GM19452 (cell line): ENCODE measurements around the gene COL4A6.

ENCODE experiments used
- ATAC-seq: cut with Tn5 transposase; IDR thresholded peaks from one replicate; pipeline ENCODE4 v1.9.1; 2021; ENCODE audit not compliant: unreplicated experiment

The COL4A6 gene

DNA sequence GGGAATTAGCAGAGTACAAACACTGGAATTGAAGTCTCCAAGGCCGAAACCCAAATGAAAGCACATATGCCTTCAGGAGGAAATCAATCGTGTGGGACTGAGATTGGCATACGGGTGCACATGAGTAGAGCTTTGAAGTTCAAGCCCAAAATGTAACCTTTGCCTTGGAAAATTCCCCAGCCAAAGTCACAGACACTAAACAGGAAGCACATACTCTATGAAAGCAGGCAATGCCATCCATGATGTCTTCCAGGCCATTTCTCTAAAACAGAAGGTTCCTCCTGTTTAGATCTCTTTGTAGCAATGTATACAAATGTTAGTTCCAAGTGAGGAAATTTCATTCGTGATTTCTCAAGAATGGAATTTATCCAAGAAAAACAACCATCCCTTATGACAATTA lies 162.5 kb downstream of the COL4A6 start:
- ATAC-seq, result no peak

DNA sequence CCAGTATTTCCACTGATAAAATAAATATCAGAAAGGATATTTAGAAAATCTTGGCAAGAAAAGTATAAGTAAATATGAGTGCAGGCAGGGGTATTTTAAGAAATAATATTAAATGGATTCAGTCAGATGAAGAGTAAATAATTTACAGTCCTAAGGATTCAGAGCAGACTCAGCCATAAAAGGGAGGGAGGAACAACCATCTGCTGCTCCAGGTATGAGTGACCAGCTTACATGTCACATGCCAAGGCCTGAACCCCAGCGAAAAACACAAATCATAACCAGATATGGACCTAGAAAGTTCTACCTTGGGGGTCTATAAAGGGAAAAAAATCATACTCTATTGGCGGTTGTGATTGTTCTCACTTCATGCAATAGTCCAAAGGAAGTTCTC lies 166.8 kb downstream of the COL4A6 start:
- ATAC-seq, result peak; percentile 63

DNA sequence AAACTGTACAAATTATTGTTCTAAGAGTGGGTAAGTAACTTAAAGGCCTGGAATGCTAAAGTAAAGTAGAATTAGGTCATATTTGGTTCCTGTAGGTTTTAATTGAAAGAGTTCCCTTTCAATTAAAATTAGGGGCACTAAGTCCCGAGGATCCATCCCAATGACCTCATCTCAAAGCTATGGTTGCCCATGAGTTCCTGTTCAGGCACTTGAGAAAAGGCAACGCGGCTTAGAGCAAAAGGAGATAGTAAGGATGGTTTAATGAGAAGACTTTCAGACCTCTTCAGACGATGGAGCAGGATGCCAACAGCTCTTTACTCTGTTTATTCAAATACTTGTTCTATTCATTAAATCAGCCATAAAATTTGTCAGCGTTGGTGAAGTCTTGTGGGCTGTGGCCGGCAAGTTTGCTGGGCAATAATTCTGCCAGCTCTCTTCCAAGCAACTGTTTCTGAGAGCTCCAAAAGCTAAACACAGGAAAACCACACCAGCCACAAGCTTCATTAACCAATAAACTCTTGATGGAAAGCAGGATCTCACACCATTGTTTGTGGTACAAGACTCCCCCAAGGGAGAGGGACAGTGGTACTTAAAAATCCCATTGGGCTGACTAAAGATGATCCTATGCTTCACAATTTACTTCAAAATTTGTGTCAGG lies 167.4 kb downstream of the COL4A6 start:
- ATAC-seq, result peak; percentile 73

DNA sequence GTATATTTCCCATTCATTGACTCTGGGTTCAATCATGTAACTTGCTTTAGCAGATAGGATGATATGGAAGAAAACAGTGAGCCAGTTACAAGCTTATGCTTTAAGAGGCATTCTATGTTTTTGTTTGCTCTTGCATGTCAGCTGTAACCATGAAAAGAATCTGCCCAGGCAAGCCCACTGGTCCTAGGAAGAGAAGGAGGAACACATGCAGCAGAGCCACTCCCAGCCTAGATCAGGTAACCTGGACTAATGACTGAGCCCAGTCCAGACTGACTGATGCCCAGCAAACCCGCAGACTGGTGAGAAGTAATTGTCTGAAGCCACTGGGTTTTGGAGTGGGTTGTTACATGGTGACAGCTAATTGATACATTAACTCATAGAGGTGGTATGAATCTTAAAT lies 167.9 kb downstream of the COL4A6 start:
- no peak for ATAC-seq

DNA sequence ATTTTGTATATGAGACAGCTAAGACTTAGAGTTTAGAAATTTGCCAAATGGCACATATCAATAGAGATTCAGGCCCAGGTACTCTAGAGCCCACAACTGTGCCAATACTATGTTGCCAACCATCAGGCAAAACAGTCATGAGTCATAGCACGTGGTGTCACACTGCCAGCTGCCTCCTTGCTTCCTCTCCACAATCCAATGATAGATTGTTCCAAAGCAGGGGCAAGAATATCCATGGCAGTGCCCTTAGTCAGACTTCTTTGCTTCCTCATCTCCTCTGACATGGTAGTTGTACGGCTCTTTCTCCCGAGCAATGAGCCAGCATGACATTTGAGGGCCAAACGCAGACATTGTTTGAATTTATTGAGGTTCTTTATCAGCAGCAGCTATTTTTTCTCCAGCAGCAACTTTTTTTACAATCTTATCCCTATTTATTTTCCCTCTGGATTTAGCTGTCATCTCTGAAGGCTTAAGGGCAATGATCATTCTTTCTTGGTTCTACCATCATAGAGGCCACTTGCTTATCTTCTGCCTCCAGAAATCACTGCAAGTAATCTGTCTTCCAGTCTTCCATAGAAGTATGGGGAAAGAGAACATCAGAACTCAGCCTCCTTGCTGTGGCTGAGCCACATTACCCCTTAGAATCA lies 169.7 kb downstream of the COL4A6 start:
- no peak for ATAC-seq

DNA sequence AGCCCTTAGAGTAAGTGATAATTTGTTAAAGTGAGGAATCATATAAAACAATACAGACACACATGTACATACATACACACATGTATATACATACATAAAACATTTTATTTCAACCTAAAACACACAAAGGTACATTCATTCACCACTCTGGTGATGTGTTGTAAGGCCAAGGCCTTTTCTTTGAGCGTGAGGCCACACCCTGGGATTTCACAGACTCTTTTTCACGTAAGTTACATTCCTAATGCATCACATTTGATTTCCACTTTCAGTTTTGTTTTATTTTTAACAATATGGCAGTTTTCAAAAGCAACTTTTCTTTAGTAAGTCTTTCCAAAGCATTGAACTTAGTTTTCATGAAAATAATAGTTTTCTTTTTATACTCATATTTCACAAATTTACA lies 170.7 kb downstream of the COL4A6 start:
- no peak for ATAC-seq

DNA sequence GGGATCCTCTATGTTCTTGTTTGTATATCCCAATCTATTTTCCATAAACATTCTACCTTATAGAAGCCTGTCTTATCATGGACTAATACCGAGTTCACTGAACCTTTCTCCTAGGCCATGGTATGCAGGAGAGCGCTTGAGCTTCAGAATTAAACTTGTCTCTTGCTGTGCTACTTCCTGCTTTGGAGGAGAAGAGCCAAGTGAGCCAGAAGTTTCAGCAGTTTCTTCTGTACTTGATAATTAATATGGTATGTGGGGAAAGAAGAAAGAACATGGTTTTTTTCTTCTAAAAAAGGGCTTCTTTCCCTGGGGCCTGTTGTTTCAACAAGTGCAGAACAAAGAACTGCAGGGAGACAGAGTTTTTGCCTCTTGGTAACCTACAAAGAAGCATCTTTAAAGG lies 173.8 kb downstream of the COL4A6 start:
- no peak for ATAC-seq

DNA sequence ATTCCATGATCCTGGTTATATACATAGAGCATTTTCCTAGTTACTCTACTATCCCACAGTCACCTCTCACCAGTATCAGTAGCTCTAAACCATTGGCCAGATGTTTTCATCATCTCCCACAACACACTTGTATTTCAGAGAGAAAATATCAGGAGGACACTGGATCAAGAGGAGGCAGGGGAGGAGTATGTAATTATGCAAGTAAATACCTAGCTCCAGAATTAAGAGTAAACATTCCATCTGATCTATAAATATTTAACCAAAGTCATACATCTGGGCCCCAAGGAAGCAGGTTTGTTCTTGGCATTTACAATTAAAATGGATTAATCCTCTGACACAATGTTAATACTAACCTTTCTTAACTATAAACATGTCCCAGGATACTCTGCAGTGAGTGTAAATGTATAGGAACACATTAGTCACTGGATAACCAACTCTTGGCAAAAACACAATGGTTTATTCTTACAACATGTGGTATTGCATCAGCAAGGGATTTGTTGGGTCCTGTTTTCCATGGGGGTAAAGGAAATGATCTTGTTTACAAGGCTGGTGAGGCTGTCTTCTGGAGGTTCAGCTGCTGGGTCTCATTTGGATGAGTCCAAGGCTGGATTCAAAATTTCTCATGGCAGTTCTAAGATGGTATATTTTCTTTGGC lies 176.5 kb downstream of the COL4A6 start:
- ATAC-seq, result no peak

DNA sequence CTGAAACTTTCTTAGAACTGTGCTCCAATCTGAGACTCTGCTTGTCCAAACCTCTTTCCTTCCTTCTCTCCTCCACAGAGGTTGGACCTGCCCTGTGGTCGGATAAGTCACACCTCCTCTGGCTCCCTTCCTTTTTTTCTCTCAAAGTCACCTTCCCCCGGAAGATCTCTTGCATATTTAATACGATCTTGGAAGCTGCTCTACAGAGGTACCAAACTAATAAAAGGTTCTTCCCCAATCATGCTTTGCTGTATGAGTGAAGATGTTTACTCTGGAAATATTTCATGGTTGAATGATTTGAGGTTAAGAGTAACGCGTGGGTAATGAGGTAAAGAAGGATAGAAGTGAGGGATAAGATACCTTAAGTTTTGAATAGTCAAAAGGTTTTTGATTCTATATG lies 180.7 kb downstream of the COL4A6 start:
- no peak for ATAC-seq

DNA sequence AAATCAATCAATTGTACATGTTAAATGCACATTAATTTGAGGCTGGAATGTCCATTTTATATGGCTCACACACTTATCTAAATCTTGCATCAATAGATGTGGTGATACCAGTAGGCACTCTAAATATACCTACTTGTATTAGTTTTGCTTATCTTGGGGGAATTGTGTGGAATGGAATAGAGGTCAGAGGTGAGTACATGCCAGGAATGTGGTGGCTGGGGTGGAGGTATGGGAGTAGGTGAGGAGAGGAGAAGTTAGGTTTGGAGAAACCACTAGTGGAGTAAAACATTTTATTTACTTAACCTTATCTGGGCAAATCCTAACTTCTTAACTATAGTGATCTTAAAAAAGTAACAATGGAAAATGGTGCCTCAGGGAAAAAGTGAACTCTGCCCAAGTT lies 183.6 kb downstream of the COL4A6 start:
- no peak for ATAC-seq

DNA sequence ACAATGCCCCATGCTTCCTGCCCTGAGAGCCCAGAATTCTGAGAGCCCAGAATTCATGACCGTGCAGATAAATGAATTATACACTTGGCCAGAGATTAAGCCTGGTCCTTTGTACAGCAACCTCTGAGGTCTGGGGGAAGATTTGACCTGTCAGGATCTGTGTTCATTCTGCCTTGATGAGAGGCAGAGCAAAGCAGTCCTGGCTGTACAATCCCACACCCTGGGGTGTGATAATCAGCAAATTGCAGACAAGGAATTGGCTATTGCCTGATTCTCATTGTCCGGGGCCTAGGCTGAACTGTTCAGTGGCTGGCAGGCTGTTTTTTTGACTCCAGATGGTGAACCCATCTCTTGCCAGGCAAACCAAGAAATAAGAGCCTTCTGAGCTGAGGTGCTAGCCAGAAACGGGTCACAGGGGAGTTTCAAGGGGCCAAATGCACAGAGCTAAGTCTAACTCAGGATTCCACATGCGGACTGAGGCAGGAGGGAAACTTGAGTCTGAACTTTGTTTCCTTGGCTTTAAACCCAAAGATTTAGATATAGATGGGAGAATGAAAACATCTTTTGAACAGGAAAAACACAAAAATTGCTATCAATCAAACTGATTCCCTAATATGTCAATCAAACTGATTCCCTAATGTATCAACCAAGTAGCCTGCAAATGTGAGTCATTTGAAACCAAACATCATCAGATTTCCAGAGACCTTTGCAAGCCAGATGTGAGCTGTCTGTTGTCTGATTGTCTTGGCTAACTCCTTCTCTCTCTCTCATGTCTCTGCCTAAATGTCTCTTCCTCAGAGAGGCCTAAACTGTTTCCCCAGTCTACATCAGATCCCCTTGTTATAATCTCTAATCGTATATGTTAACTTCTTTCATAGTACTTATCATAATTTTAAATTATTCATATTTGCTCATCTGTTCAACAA lies 187.3 kb downstream of the COL4A6 start:
- ATAC-seq, result no peak

DNA sequence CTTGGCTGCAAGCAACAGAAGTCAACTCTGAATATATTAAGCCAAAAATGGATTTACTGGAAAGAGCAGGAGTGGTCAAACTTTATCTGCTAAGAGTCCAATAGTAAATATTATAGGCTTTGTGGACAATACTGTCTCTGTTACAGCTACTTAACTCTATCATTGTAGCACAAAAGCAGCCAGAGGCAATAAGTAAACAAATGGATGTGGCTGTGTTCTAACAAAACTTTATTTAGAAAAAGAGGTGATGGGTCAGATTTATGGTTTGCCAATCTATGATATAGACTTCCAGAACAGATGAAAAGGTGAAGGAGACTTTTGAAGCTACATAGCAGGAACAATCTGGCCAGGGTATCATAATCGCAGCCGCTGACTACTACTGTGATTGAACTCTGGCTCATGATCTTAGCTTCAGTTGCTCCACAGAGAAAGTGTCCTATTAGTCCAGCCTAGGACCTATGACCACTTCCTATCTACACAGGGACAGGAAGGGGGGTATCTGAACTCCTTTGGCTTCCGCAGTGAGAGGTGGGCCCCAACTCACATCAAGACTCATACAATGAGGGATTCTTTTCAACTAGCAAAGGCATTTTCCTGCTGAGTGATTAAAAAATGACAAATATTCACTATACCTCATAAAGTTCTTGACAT lies 191.8 kb downstream of the COL4A6 start:
- no peak for ATAC-seq

DNA sequence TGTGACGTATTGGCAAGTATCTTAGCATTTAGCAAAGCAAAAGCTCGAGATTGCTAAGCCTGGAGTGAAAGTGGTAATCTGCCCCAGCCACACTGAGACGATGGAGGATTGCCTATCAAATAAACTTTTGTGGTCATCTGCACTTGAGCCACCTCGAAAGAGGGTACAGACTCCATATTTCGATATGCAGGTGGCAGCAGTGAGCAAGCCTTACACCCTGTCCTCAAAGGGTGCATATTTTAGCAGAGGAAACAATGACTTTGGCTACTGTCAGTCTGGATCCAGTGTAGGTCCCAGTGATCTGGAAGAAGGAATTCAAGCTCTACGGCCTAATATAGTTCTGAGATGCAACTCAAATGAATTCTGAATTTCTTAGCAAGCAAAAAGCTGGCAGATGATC lies 192.8 kb downstream of the COL4A6 start:
- ATAC-seq, result no peak

DNA sequence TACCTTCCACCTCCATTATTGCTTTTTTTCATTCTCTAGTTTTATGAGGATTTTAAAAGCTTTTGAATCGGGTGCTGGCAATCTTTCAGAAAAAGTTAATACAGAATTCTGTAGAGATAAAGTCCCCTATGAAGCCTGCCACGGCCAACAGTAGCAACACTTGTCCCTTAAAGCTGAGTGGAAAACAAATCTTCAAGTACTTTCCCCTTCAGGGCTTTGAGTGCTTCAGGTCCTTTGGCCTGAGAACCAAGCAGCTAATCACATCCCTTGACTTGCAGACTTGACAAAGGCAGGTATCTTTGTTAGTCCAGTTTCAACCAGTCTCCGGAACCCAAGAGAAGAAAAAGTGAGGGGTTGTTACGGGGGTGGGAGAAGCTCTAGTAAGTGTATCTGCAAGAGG lies 202.2 kb downstream of the COL4A6 start:
- ATAC-seq, result no peak

DNA sequence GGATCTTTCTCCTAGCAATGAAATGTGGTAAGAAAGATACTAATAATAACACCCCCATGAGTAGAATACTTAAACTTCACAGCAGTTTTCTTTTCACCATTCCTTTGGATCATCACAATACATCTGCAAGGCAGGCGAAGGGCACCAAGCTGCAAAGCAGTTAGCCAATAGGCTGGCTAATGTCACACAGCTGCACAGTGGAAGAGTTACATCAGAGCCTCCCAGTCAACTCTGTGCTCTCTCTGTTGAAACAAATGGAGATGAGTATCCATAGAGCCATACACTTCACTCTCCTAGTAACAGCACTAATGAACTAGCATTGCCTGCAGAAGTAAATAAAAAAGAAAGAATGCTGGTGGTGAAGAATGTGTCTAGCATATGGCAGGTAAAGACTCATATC lies 207.6 kb downstream of the COL4A6 start:
- no peak for ATAC-seq

DNA sequence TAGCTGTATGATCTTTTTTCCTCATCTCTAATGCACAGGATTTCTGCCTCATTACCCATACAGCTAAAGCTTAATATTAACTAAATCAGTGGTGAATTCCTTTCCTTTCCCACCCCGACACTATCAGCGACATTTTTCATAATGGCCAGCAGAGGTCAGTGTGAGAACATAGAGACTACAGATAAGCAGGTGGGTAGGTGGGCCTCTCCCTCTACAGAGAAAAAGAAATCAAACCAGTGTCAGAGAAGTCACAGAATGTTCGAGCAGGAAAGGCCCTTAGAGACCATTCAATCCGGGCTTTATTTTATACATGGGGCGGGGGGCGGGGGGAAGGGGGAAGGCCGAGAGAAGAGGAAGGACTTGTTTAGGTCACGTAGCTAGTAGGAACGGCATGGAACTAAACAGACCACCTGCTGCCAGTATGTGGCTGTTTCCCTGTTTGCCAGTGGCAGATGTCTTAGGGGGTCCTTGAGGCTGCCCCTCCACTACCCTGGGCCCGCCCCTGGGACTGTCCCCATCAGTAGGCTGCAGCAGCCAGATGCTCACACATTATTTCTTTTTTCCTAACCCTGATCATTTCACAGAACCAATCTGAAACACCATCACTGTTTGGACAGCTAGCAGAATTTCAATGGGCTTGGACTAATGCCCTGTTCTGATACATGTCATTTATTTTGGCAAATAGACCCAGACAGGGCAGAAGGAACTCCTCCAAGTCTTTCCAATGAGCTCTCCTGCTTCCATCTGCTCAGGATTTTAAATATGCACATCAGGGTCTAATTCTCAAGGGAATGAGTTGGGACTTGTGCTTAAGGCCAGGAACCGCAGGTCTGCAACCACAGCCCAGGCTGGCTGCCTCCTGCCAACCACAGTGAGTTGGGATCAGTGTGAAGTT lies 213.2 kb downstream of the COL4A6 start:
- peak; percentile 68 for ATAC-seq

DNA sequence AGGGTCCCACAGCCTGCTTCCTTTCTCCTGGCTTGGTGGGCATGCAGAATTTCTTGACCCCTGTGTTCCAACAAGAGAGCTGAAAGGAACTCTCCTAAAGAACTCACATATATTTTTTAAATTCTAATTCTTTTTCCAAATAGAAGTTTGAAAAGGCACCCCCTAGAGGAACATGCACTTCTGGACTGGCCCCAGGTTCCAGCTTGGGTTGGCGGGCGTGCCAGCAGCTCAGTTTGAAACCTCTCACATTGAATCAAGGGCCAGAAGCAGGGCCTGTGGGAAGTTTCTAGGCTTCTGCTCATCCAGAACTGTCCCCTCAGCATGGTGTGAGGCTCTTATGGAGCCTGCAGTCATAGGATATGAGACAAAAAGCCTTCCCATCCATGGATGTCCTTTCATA lies 214.0 kb downstream of the COL4A6 start:
- ATAC-seq, result peak; percentile 26

DNA sequence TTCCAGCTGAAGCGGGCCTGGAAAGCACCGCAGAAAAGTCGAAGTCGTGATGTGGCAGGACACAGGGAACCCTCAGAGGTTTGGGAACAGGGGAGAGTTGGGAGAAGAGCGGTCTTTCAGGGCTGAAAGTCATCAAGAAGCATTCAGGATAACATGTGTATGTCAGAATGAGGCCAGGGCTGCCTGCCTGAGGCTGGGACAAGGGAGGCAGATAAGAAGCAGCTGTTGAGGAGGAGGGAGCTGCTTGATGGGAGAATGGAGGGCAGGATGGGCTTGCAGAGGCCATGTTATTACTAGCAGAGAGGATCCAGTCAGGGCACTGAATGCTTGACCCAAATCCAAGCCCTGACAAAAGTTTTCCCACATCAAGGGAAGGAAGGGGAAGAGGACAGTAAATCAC lies 214.6 kb downstream of the COL4A6 start:
- ATAC-seq, result no peak

DNA sequence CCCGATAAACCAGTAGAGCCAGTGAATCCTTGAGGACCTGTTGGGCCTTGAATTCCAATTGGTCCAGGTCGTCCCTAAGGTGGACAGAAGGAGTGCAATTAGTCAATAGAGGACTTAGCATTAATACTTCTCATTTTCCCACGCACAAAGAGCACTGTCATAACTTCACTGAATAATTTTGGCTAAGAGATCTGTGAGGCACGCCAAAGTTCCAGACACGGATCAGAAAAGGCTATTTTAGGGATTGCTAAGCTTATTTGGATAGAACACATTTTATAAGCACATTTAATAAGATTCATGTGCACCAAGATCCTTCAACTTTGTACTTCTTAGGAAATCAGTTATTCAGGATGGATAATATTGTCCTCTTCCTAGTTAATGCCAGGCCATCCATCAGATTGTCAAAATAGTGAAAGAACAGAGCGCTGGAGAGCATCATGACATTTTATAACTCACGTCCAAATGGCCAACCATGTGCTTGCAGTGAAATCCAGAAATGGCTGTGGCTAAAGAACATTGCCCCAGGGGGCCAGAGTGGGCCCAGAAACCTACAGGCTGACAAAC lies 216.8 kb downstream of the COL4A6 start:
- no peak for ATAC-seq
